ENCODE data around the gene RSPH10B. TPM values are rescaled to one million over a fixed set of nuclear protein-coding genes. Genes with fewer than 3 reads are reported as not detected.

RSPH10B gene
- polyA plus RNA-seq, 3 donors = 0.03 TPM; not detected in 2

Other genes with a start within 250 kb of the RSPH10B start
- 10 to 100 TPM; 10.4 to 13.9 (median 11.4) TPM for gene RNF216, start 189.0 kb downstream of the RSPH10B start, polyA plus RNA-seq
- gene OCM, start 89.9 kb downstream of the RSPH10B start, polyA plus RNA-seq = not detected
- gene CCZ1, start 72.0 kb downstream of the RSPH10B start, polyA plus RNA-seq = 10 to 100 TPM; 26.5 to 58.3 (median 37.0) TPM
- 1 to 10 TPM; 3.2 to 5.4 (median 3.3) TPM for gene PMS2, start 38.4 kb upstream of the RSPH10B start, polyA plus RNA-seq
- gene AIMP2, start 38.6 kb upstream of the RSPH10B start, polyA plus RNA-seq = 10 to 100 TPM; 18.9 to 31.2 (median 19.9) TPM
- gene ANKRD61, start 60.7 kb upstream of the RSPH10B start, polyA plus RNA-seq = under 1 TPM in 2 of 3 donors, not detected in 1; 0.07 to 0.16 TPM
- 10 to 100 TPM; 21.1 to 33.1 (median 29.5) TPM for gene EIF2AK1, start 88.5 kb upstream of the RSPH10B start, polyA plus RNA-seq
- gene USP42, start 134.3 kb upstream of the RSPH10B start, polyA plus RNA-seq = 1 to 10 TPM; 1.9 to 4.3 (median 2.9) TPM